ENCODE data around the gene HERC4.
"Not testable (repeated sequence)": the region's sequence is repeated elsewhere in the genome, so short reads cannot be mapped to it uniquely, and the experiment has no call there.

GRCh38 chr10:68016519-68016918 lies 58.6 kb downstream of the HERC4 start:
- TF ChIP-seq POLR2AphosphoS5 (IDR thresholded peaks at IDR 0.05); POLR2A (IDR thresholded peaks at IDR 0.05); CTCF (IDR thresholded peaks at IDR 0.05 in 8 of 11, conservative IDR thresholded peaks at IDR 0.05 in 3 of 11): not testable (repeated sequence)

All from spleen (tissue), 7 donors.